ENCODE measurements around the gene TNF.

- TF ChIP-seq EZH2phosphoT487 (conservative IDR thresholded peaks at IDR 0.05; ENCODE audit: low read length) (no peak), CTCF (IDR thresholded peaks at IDR 0.05; ENCODE audit: insufficient read depth, low read length, poor library complexity, severe bottlenecking) (no peak)
Measured at GRCh38 chr6:31558318-31558625, 17.1 kb upstream of the TNF start.
